GM21515 (cell line): ENCODE data around the gene NRBP1.

Experiments
- ATAC-seq: cut with Tn5 transposase; IDR thresholded peaks from one replicate; pipeline ENCODE4 v1.9.1; 2021; ENCODE audit not compliant: unreplicated experiment

The NRBP1 gene

GRCh38 chr2:27489498-27490397 is 61.3 kb downstream of the NRBP1 start, which contains the start of gene IFT172:
IFT172 (minus strand) TSS chr2:27489743; CDS start chr2:27489653, 90 bp downstream.
- ATAC-seq, result peak; percentile 92
